GM13976 (cell line): ENCODE results near the gene ACSF3.

Source experiments
- DNase-seq: peaks from one replicate; pipeline ENCODE4 v3.0.0; 2012; ENCODE audit warnings: low spot score
- in situ Hi-C: fragments of 300-500 bp; cut with MboI; formaldehyde crosslinking; loops from one replicate; pipeline ENCODE4 v1.12.0; 2022; ENCODE audit warnings: low sequenced_read_pairs, mixed read lengths, inconsistent platforms; ENCODE audit not compliant: unreplicated experiment
- TF ChIP-seq, protein P1 (sequence below): IDR thresholded peaks from 2 replicates; pipeline ENCODE4 v1.5.1; 2012; ENCODE audit warnings: borderline replicate concordance, mild to moderate bottlenecking; ENCODE audit not compliant: insufficient read depth; ENCODE audit errors: extremely low read depth, missing control alignments, control extremely low read depth

ACSF3 gene

DNA sequence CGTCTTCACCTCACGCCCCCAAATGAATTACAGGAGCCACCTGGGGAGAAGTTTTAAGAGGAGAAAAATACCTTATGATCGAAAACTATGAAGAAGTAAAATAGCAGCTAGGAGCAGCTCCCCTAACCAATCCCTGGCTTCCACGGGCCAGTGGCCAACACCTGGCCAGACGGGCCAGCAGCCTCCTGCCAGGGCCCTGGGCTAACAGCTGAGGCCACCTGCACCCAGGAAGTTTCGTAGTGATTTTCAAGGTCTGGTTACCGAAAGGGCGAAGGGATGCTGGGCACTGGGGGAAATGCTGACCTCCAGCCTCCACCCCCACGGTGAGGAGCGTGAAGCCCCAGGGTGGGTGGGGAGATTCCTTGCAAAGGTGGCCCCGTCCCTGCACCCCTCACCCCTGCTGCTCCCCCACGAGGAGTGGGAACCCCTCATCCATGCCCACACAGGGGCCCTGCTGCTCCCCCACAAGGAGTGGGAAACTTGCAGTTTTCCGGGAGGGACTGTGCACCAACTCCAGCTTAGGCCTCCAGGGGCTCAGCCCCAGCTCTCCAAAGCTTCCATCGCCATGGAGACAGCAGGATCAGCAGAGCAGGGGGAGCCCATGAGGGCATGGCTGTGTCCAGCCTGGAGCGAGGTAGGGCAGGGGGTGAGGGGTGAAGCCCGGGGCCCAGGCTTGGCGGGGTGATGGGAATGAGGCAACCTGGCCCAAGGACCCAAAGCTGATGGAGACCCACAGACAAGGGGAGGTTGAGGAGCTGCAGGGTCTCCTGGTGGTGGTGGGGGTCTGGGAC, 31.9 kb upstream of the ACSF3 start:
- no peak for DNase-seq
- TF ChIP-seq, protein P1, sequence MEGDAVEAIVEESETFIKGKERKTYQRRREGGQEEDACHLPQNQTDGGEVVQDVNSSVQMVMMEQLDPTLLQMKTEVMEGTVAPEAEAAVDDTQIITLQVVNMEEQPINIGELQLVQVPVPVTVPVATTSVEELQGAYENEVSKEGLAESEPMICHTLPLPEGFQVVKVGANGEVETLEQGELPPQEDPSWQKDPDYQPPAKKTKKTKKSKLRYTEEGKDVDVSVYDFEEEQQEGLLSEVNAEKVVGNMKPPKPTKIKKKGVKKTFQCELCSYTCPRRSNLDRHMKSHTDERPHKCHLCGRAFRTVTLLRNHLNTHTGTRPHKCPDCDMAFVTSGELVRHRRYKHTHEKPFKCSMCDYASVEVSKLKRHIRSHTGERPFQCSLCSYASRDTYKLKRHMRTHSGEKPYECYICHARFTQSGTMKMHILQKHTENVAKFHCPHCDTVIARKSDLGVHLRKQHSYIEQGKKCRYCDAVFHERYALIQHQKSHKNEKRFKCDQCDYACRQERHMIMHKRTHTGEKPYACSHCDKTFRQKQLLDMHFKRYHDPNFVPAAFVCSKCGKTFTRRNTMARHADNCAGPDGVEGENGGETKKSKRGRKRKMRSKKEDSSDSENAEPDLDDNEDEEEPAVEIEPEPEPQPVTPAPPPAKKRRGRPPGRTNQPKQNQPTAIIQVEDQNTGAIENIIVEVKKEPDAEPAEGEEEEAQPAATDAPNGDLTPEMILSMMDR = no peak
- in situ Hi-C loops = no loop called here

DNA sequence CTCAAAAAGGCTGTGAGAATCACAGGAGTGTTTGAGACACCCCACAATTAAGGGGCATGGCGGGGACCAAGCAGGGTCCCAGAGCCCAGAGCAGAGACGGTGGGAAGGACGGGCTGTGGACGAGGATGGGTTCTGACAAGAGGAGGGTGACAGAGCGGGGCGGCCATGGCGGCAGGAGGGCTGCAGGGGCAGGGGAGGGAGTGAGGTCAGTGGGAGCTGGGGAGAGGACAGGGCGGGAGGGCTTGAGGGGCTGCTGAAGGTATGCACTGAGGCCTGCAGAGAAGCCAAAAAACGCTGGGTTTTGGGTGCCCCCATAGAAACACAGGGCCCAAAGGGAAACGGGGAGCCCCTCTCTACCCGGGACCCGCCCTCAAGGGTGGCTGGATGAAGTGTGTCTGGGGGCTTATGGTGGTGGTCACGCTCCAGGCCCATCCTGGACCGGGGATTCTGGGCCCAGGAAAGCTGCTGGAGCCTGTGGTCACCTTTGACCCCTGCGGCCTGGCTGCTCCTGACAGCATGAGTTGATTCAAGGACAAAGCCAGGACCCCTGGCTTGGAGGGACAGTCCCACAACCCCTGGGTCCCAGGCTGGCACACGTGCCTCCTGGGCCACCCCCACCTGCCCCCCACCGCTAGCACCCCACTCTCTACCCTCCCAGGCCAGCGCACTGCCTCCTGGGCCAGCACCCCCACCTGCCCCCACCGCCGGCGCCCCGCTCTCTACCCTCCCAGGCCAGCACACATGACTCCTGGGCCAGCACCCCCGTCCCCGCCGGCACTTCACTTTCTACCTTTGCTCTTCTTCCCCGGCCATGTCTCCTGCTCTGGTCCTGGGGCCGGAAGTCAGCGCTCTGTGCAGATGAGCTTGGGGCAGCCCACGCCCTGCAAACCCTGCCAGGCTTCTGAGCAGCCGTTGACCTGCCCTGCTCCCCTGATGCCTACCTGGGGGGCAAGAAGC, 31.0 kb upstream of the ACSF3 start:
- DNase-seq = no peak
- TF ChIP-seq, protein P1 = no peak
- in situ Hi-C loops = no loop called here

DNA sequence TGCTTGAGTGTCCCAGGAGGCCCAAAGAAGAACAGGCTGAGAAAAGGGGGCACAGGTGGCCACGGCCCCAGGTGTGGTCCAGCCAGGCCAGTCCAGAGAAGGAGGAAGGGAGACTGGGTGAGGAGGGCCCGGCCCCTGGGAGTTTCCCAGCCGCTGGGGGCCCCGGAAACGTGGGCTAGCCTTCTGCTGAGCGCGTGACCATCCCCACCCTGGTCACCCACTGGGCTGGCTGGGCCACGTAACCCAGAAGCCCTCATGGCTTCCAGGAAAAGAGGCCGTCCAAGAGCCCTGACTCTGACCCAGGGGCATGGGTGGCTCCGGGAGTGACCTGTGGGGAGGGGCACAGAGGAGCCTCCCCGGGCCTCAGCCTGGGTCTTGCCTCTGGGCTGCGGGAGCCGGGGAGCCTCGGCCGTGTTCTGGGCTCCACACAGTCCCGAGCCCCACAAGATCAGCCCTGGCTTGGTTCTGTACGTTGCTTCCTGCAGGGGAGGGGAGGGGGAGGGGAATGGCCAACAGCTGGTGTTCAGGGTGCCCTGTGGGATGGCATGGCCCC, 29.8 kb upstream of the ACSF3 start:
- DNase-seq = no peak
- in situ Hi-C loops = no loop called here
- TF ChIP-seq, protein P1 = no peak

DNA sequence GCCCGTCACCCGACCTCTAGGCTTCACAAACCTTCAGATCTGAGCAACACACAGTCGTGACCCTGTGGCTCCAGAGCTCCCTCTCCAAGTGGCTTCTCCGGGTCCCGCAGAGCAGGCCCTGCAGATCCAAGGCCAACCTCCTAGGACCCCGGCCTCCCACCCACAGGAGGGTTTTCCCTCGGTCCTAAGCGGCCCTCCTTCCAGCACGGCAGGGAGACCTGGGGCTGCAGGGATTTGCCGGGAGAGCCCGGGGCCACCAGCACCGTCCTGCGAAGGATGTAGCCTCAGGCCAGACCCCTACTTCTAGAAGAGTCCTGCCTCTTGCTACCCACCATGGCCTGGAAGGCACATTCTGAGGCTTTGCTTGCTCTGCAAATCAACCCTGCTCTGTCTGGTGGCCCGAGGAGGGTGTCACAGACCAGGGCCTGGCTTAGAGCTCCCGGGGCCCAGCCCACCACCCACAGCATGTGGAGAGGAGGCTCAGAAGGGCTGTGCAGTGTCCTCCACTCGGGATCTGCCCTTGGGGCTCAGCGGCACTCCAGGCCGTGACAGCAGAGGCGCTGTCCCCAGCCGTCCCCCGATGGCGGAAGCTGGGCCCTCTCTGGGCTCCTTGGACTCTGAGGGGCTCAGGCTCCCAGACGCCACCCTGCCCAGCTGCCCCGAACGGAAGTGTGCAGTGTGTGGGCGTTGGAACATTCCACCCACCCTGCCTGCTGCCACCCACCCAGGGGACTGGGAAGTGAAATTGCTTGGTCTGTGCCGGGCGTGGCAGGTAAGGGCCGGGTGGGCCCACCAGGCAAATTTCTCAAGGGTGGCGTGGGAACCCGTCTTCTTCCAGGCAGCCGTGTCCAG, 28.8 kb upstream of the ACSF3 start:
- in situ Hi-C loops = no loop called here
- DNase-seq = peak; percentile 63
- TF ChIP-seq, protein P1 = no peak

DNA sequence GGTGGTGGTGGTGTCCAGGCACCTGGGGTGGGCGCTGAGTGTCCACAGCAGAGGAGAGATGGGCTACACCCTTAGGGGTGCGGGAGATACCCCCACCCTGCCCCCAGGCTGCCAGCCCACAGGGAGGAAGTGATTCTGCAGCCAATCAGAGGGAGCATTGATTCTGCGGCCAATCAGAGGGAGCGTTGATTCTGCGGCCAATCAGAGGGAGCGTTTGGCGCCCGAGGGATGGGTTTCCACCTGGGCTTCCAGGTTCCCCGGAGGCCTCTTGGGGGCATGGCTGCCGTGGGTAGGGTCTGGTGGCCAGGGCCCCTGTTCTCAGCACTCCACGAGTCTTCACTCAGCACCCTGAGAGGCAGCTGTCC, 28.2 kb upstream of the ACSF3 start:
- TF ChIP-seq, protein P1 = no peak
- in situ Hi-C loops = no loop called here
- DNase-seq = no peak

DNA sequence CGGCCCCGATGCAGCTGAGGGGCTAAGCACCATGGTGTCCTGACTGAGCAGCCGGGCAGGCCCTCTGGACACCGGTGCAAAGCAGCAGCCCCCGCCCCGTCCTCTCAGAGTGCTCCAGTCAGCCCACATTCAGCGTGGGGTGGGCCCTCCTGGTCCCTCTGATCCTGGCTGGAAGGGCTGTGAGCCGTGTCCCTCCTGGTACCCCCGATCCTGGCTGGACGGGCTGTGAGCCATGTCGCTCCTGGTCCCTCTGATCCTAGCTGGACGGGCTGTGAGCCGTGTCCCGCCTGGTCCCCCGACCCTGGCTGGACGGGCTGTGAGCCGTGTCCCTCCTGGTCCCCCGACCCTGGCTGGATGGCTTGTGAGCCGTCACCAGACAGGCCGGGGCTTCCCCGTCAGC, 26.9 kb upstream of the ACSF3 start:
- no peak for DNase-seq
- TF ChIP-seq, protein P1 = no peak
- in situ Hi-C loops = no loop called here
